DMS79 (cell line): ENCODE data around the gene IL11.
A peak's percentile ranks its signal among the peaks of the same experiment; 100 is the strongest.
"Not testable (repeated sequence)": the region's sequence is repeated elsewhere in the genome, so short reads cannot be mapped to it uniquely, and the experiment has no call there.

Experiments
- DNase-seq: peaks from one replicate; lab custom pipeline; 2025; lab: John Stamatoyannopoulos, UW

The IL11 gene

GRCh38 chr19:55370305-55370988 lies at the start of gene IL11:
IL11 (minus strand) TSS chr19:55370463; CDS start chr19:55370310, 153 bp downstream.
- DNase-seq: no peak

GRCh38 chr19:55419624-55420236 lies 49.5 kb upstream of the IL11 start:
- DNase-seq: no peak

DNA sequence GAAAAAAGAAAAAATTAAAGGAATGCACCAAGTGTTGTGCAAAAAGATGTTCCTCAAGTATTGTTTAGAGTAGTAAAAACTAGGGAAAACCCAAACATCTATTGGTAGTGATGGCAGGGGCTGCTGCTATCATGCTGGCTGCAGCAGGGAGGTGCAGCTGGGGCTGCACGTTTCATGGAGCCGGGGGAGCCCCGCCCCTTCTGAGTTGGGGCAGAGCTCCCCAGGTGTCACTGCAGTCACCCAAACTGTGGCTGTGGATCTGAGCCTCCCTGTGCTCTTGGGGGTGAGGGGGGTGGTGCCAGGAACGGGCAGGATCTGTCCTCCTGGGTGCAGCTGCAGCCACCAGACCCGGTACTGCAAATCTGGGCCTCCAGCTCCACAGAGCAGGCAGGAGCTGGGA lies 48.8 kb upstream of the IL11 start:
- no peak for DNase-seq

DNA sequence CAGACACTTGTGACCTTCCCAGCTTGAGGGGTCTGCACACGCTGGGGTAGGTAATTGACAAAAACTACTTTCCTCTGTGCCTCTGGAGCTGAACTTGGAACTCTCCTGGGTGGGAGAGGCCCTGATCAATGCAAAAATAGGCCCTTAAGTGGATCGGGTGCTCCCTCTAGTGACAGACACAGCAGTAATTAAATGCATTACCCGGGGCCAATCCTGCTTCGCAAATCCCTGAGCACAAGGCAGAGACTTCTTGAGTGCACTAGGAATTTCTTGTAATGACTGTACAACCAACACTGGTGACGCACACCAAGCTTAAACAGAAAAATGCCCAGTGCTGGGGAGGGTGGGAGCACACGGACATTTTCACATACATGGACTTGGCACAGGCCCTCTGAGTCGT lies 47.9 kb upstream of the IL11 start:
- no peak for DNase-seq

- DNase-seq: no peak
Measured at GRCh38 chr19:55410168-55410567, 39.9 kb upstream of the IL11 start.

DNA sequence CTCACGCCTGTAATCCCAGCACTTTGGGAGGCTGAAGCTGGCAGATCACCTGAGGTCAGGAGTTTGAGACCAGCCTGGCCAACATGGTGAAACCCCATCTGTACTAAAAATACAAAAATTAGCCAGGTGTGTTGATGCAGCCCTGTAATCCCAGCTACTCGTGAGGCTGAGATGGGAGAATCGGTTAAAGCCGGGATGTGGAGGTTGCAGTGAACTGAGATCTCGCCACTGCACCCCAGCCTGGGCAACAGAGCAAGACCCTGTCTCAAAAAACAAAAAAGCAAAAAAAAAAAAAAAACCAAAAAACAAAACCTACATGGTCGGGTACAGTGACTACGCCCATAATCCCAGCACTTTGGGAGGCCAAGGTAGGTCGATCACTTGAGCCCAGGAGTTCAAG lies 38.9 kb upstream of the IL11 start:
- not testable (repeated sequence) for DNase-seq

DNA sequence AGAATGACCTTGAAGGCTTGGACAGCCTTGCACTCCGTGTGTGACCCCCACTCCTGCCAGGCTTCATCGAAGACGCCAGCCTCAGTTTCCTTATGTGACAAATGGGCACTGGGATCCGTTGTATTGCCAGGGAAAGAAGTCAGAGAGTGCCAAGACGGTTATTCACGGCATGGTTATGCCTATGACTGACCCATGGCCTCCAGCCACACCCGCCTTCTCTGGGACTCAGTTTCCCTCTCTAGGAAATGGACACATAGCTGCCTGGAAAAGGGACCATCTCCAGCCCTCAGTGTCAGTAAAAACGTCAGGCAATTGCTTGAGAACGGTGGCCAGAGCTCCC lies 38.2 kb upstream of the IL11 start:
- DNase-seq: no peak

DNA sequence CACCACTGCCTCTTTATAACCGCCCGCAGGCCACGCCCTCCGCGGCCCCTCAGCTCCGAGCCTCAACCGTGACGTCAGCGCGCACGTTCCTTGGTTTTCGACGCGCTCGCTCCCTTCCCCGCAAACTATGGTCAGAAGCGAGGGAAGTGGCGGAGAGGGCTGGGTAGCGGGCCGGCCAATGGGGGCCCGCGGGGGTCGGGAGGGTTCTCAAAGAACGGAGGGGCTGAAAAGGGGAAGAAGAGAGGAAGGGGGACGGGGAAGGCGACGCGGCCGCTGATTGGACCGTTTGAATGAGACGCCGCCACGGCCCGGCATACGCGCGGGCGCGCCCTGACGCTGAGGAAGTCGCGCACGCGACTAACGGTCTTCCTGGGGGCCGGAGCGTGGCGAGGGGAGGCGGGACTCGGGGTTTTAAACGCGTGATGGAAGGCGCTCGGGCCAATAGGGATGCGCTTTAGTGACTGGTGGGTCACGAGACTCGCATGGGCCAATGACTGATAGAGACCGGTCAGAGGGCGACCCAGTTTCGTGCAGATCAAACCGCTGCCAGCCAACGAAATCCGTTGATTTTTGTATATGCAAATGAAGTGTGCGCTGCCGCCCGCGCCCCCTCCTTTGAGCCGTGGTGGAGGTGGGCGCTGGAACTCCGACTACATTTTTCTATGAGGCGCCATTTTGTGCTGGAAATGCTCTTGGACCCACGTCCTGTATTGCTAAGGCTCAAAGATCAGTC lies 37.7 kb upstream of the IL11 start:
- DNase-seq: peak; percentile 99

- not testable (repeated sequence) for DNase-seq
Measured at GRCh38 chr19:55407550-55407799, 37.2 kb upstream of the IL11 start, which contains the start of gene UBE2S. UBE2S (minus strand) TSS chr19:55407788; CDS start chr19:55407589, 199 bp downstream.

GRCh38 chr19:55406826-55407549 lies 36.7 kb upstream of the IL11 start:
- no peak for DNase-seq

- DNase-seq: no peak
Measured at GRCh38 chr19:55406091-55406825, 36.0 kb upstream of the IL11 start.

- no peak for DNase-seq
Measured at GRCh38 chr19:55405638-55406037, 35.4 kb upstream of the IL11 start.

GRCh38 chr19:55402509-55402908 lies 32.2 kb upstream of the IL11 start:
- no peak for DNase-seq

GRCh38 chr19:55401390-55401789 lies 31.1 kb upstream of the IL11 start:
- not testable (repeated sequence) for DNase-seq

DNA sequence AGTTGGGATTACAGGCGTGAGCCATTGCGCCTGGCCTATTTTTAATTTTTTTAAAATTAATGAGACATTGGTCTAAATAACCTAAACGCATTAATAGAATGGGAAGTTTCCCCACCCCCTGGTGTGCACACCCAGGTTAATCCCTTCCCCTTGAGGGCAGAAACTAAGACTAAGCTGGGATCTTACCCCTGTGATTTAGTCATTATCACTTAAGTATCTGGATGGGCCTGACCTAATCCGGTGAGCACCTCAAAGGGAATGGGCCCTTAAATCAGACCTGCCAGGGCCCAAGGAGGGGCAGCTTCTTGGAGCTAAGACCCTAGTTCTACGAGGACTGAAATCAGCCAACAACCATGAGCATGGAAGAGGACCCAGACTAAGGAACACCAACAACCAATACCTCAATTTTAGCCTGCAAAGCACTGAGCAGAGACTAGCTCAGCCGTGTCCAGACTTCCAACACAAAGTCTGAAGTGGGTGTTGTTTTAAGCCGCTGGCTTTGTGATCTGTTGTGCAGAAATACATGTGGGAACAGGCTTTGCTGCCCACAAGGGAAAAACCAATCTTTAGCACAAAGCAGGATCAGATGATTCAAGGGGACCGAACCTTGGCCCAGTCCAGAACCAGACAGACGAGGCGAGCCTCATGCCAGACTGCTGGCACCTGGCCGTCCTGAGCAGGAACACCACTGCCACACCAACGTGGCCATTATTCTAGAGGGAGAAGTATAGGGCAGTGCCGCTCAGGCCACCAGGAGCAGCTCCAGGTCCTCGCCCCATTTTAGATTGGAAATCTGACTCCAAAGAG lies 30.2 kb upstream of the IL11 start:
- no peak for DNase-seq

DNA sequence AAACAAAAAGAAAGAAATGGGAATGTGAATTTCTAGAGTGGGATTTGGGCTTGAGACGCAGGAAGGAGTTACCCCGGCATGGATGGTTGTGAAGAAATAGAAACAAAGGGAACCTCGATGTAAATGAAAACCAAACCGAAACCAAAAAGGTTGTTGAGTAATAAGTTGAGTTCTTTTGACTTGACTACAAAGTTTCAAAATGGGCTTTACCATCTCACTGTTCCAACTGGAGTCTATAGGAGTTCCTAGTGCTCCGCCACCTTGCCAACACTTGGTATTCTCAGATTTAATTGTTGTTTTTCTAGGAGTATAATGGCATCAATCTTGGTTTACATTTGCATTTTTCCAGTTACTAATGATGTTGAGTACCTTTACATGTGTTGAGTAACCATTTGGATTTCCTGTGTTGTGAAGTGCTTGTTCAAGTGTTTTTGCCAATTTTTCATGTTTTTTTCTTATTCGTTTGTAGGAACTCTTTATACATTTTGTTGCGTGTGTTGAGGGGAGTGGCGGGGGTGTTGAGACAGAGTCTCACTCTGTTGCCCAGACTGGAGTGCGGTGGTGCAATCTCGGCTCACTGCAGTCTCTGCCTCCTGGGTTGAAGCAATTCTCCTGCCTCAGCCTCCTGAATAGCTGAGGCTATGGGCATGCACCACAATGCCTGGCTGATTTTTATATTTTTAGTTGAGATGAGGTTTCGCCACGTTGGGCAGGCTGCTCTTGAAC lies 28.1 kb upstream of the IL11 start:
- DNase-seq: no peak

DNA sequence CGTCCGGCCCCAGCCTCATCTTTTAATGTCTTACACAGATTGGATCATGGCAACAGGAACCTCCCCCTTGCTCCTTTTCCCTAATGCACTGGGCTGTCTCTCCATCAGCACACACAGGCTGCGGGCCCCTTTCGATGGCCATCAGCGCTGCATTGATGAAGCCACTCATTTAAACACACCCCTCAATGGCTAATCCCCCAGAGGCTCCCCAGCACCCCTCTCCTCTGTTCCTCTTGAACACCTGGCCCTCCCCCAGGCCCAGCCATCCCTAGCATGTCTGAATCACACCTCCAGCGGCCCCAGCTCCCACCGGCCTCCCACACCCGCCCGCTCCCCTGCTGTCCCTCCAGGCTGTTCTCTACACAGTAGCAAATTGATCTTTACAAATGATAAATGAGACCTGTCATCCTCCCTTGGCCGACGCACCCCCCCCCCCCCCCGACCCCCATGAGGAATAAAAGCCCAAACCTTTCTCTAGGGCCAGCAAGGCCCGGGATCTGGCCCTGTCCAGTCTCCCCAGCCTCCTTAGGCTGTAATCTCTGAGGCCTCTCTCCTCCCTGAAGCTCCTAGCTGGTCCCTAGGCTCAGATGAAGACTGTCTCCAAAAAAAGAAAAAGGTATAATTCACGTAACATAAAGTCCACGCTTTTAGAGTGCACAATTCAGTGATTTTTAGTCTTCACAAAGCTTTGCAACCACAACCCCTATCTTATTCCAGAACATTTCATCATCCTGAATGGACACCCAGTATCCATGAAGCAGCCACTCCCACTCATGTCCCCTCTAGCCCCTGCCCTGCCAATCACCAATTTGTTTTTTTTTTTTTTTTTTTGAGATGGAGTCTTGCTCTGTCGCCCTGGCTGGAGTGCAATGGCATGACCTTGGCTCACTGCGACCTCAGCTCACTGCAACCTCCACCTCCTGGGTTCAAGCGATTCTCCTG lies 22.8 kb upstream of the IL11 start:
- DNase-seq: no peak

DNA sequence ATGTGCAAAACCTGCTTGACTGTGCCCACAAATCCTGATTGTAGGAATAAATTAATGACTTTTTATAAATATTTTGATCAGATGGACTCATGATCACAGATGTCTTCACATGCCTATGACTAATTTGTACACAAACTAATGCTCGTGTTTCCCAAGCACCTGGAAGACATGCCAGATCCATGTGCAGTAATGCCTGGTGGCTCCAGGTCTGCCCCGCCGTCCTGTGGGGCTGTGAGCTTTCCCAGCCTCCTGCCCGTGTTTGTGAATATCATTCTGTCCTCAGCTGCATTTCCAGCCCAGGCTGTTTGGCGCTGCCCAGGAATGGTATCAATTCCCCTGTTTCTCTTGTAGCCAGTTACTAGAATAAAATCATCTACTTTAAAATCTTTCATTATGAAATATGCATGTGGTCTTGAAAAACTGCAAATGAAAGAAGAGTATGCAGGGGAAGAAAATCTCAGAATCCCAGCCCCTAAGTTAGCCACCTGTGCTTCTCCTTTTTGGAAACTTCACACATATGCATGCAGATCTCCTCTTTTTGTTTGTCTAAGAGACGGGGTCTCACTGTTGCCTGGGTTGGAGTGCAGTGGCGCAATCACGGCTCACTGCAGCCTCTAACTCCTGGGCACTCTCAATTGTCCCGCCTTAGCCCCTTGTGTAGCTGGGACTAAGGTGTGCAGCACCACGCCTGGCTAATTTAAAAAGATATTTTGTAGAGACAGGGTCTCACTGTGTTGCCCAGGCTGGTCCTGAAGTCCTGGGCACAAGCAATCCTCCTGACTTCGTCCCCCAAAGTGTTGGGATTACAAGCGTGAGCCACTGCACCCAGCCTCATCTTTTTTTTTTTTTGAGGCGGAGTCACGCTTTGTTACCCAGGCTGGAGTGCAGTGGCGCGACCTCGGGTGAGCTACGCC lies 21.7 kb upstream of the IL11 start:
- DNase-seq: no peak
